Breast epithelium (tissue), 4 donors: ENCODE data around the gene ADRM1. TPM values are rescaled to one million over a fixed set of nuclear protein-coding genes. Genes with fewer than 3 reads are reported as not detected.

Experiments
- DNase-seq, 2 donors: peaks; one replicate each; pipeline ENCODE4 v3.0.0-alpha.2; 2019; ENCODE audit warnings: low spot score in 2 of 2
- H3K27ac ChIP-seq, 2 donors: fragments of 200-600 bp; sonication (generic) in 1 of 2; one replicate each; pipeline ENCODE4 v1.5.1; 2016 to 2019; ENCODE audit warnings: mild to moderate bottlenecking in 1 of 2
- H3K27me3 ChIP-seq, 2 donors: fragments of 200-600 bp; sonication (generic) in 1 of 2; one replicate each; pipeline versions ENCODE4 v1.5.1 to v1.6.0; 2017 to 2019; ENCODE audit warnings: control low read depth in 1 of 2, mild to moderate bottlenecking in 1 of 2
- H3K36me3 ChIP-seq: fragments of 200-600 bp; one replicate; pipeline ENCODE4 v1.5.1; 2019
- H3K4me1 ChIP-seq, 2 donors: fragments of 200-600 bp; sonication (generic); one replicate each; pipeline ENCODE4 v1.5.1; 2016 to 2019; ENCODE audit warnings: control low read depth in 1 of 2
- H3K4me3 ChIP-seq, 3 donors: fragments of 200-600 bp; sonication (generic); 1 replicate in 2 of 3; 2 replicates in 1 of 3; pipeline ENCODE4 v1.5.1; 2016 to 2019; ENCODE audit warnings: mild to moderate bottlenecking in 3 of 3, moderate library complexity in 2 of 3
- H3K9me3 ChIP-seq, 2 donors: fragments of 200-600 bp; sonication (generic) in 1 of 2; one replicate each; pipeline ENCODE4 v1.5.1; 2016 to 2019; ENCODE audit warnings: control low read depth in 1 of 2
- CTCF ChIP-seq, 3 donors: fragments of 450-650 bp; IDR thresholded peaks; one replicate each; pipeline ENCODE4 v1.5.1; 2016 to 2017; ENCODE audit warnings: antibody characterized with exemption in 3 of 3, mild to moderate bottlenecking in 3 of 3, moderate library complexity in 3 of 3
- POLR2A ChIP-seq: fragments of 450-650 bp; IDR thresholded peaks from one replicate; pipeline ENCODE4 v1.6.1; 2016; ENCODE audit warnings: antibody characterized with exemption, mild to moderate bottlenecking, moderate library complexity
- POLR2AphosphoS5 ChIP-seq, 3 donors: sonication (generic); formaldehyde crosslinking; IDR thresholded peaks; one replicate each; pipeline ENCODE4 v1.6.1; 2017; ENCODE audit warnings: antibody characterized with exemption in 3 of 3
- intact Hi-C: fragments of 100-400 bp; cut with DNase I; formaldehyde crosslinking; loops from one replicate; pipeline ENCODE4 v1.15.1; 2023; ENCODE audit warnings: low total_unique reads
- total RNA-seq, 3 donors: library from RNA; depleted of rRNA; stranded (reverse); fragments of >200 nt; gene quantifications; one replicate each; pipeline ENCODE4 v1.1.0, GENCODE V29; 2016

Gene ADRM1
- total RNA-seq, 3 donors from 2014 or later, result 80.2 to 131 (median 105) TPM

DNA sequence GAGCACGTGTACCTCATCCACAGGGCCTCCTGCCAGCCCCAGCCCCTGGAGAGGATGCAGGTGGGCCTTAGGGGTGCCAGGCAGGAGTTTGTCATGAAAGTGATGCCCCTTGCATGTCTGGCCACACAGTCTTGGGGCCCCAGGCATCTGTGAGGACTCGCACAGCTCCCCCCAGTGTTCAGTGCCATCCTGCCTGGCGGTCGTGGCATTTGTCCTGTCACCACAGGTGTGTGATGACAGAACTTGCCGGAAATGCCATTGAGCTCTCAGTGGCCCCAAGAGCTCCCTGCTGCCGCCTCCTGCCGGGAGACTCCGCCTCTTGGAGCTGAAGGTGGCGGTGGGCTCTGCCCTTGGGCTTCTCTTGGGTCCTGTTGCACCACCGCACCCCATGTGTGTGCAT, 30.6 kb upstream of the ADRM1 start:
- Histone ChIP-seq H3K27ac (no peak overlapping the region), H3K4me3 (no peak overlapping the region), H3K36me3 (peaks cover 10% of the 10 kb centered on the region), H3K27me3 (no peaks in the 10 kb centered on the region), H3K4me1 (no peaks in the 10 kb centered on the region), H3K9me3 (no peaks in the 10 kb centered on the region)
- intact Hi-C loops, result no loop called here
- TF ChIP-seq CTCF (IDR thresholded peaks at IDR 0.05) (no peak), POLR2AphosphoS5 (IDR thresholded peaks at IDR 0.05) (no peak), POLR2A (no peak)
- DNase-seq, result no peak

GRCh38 chr20:62273416-62273815, 29.4 kb upstream of the ADRM1 start:
- intact Hi-C loops, result no loop called here
- TF ChIP-seq POLR2AphosphoS5 (IDR thresholded peaks at IDR 0.05), result no peak
- no peak for TF ChIP-seq POLR2A
- TF ChIP-seq CTCF (IDR thresholded peaks at IDR 0.05), result no peak

GRCh38 chr20:62274332-62274950, 28.4 kb upstream of the ADRM1 start:
- intact Hi-C loops, result no loop called here
- H3K36me3 ChIP-seq, result peaks cover 10% of the 10 kb centered on the region
- TF ChIP-seq POLR2AphosphoS5 (IDR thresholded peaks at IDR 0.05), result no peak
- TF ChIP-seq CTCF (IDR thresholded peaks at IDR 0.05), result no peak
- no peak for TF ChIP-seq POLR2A

More at GRCh38 chr20:62273416-62273815, 29.4 kb upstream of the ADRM1 start:
- Histone ChIP-seq H3K36me3 (peaks cover 10% of the 10 kb centered on the region), H3K9me3 (no peaks in the 10 kb centered on the region), H3K4me1 (no peaks in the 10 kb centered on the region), H3K4me3 (no peak overlapping the region), H3K27me3 (no peaks in the 10 kb centered on the region), H3K27ac (no peak overlapping the region)
- DNase-seq, result no peak

DNA sequence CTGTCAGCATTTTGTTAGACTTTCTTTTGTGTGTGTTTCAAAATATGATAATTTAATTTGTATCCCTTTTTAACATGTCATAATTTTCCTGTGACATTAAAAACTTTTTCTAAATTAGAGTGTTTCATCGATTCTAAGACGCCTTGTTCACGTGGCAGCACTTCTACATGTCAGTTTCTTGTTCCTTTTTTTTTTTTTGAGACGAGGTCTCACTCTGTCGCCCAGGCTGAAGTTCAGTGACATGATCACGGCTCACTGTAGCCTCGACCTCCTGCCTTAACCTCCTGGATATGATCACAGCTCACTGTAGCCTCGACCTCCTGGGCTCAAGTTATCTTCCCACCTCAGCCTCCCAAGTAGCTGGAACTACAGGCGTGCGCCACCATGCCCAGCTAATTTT, 27.6 kb upstream of the ADRM1 start:
- TF ChIP-seq POLR2A, result no peak
- TF ChIP-seq CTCF (IDR thresholded peaks at IDR 0.05), result no peak
- no peak for TF ChIP-seq POLR2AphosphoS5 (IDR thresholded peaks at IDR 0.05)
- H3K4me3 ChIP-seq, result no peak overlapping the region
- no peaks in the 10 kb centered on the region for H3K27me3 ChIP-seq
- no peaks in the 10 kb centered on the region for H3K4me1 ChIP-seq
- intact Hi-C loops, result no loop called here
- peaks cover 10% of the 10 kb centered on the region for H3K36me3 ChIP-seq
- no peak overlapping the region for H3K27ac ChIP-seq
- no peak for DNase-seq
- H3K9me3 ChIP-seq, result no peaks in the 10 kb centered on the region

More at GRCh38 chr20:62274332-62274950, 28.4 kb upstream of the ADRM1 start:
- Histone ChIP-seq H3K27ac (no peak overlapping the region), H3K27me3 (no peaks in the 10 kb centered on the region), H3K4me3 (no peak overlapping the region), H3K9me3 (no peaks in the 10 kb centered on the region), H3K4me1 (no peaks in the 10 kb centered on the region)
- no peak for DNase-seq

DNA sequence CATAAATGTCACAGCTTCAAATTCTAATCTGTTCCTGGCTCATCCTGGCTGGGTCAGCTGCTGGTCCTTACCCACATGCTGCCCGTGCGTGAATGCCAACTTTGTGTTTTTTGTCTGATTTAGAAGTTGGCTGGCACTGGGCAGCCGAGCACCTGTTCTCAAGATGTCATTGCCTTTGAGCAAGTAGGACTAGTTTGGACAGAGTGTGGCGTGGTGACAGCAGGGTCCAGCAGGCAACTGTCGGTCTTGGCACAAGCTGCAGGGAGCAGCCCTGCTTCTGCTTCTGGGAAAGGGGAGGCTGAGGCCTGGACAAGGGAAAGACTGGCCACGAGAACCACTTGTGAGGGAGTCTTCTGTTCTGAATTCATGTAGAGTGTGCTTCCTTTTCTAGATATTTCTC, 26.4 kb upstream of the ADRM1 start:
- no peaks in the 10 kb centered on the region for H3K9me3 ChIP-seq
- intact Hi-C loops, result no loop called here
- no peak overlapping the region for H3K27ac ChIP-seq
- DNase-seq, result no peak
- no peaks in the 10 kb centered on the region for H3K27me3 ChIP-seq
- no peak overlapping the region for H3K4me3 ChIP-seq
- H3K4me1 ChIP-seq, result no peaks in the 10 kb centered on the region
- no peak for TF ChIP-seq CTCF (IDR thresholded peaks at IDR 0.05)
- TF ChIP-seq POLR2AphosphoS5 (IDR thresholded peaks at IDR 0.05), result no peak
- TF ChIP-seq POLR2A, result no peak
- peaks cover 19% of the 10 kb centered on the region for H3K36me3 ChIP-seq
